GM18498 (cell line): Measurements from ENCODE around the gene IP6K2.
"Not testable (repeated sequence)": the region's sequence is repeated elsewhere in the genome, so short reads cannot be mapped to it uniquely, and the experiment has no call there.

Source experiments
- ATAC-seq: cut with Tn5 transposase; IDR thresholded peaks from one replicate; pipeline ENCODE4 v1.9.1; 2021; ENCODE audit warnings: mild to moderate bottlenecking, moderate library complexity; ENCODE audit not compliant: unreplicated experiment

IP6K2 gene

GRCh38 chr3:48716982-48717746 is at the start of gene IP6K2:
IP6K2 (minus strand) TSS chr3:48717221; CDS start chr3:48695291, 21,930 bp downstream.
- ATAC-seq: peak; percentile 98

- ATAC-seq: no peak
Observed at GRCh38 chr3:48765376-48765775, 48.4 kb upstream of the IP6K2 start.

GRCh38 chr3:48762816-48763215 is 45.8 kb upstream of the IP6K2 start:
- no peak for ATAC-seq

- ATAC-seq: not testable (repeated sequence)
Observed at GRCh38 chr3:48759991-48760540, 43.0 kb upstream of the IP6K2 start.

GRCh38 chr3:48759531-48759930 is 42.5 kb upstream of the IP6K2 start:
- ATAC-seq: not testable (repeated sequence)

- ATAC-seq: no peak
Observed at GRCh38 chr3:48759071-48759470, 42.0 kb upstream of the IP6K2 start.

GRCh38 chr3:48756640-48757039 is 39.6 kb upstream of the IP6K2 start:
- ATAC-seq: no peak

GRCh38 chr3:48750856-48751255 is 33.8 kb upstream of the IP6K2 start:
- ATAC-seq: no peak

GRCh38 chr3:48748754-48749153 is 31.7 kb upstream of the IP6K2 start:
- ATAC-seq: no peak

GRCh38 chr3:48747706-48748105 is 30.7 kb upstream of the IP6K2 start:
- no peak for ATAC-seq

GRCh38 chr3:48747015-48747615 is 30.1 kb upstream of the IP6K2 start:
- no peak for ATAC-seq

GRCh38 chr3:48743773-48744172 is 26.8 kb upstream of the IP6K2 start:
- ATAC-seq: no peak

GRCh38 chr3:48741226-48741625 is 24.2 kb upstream of the IP6K2 start:
- not testable (repeated sequence) for ATAC-seq

- peak; percentile 82 for ATAC-seq
Observed at GRCh38 chr3:48739955-48740823, 23.2 kb upstream of the IP6K2 start.

- ATAC-seq: no peak
Observed at GRCh38 chr3:48739617-48739954, 22.6 kb upstream of the IP6K2 start.

GRCh38 chr3:48738926-48739616 is 22.1 kb upstream of the IP6K2 start:
- no peak for ATAC-seq

- no peak for ATAC-seq
Observed at GRCh38 chr3:48738144-48738536, 21.1 kb upstream of the IP6K2 start.

- ATAC-seq: not testable (repeated sequence)
Observed at GRCh38 chr3:48735075-48735767, 18.2 kb upstream of the IP6K2 start.

GRCh38 chr3:48734541-48734940 is 17.5 kb upstream of the IP6K2 start:
- ATAC-seq: not testable (repeated sequence)
